Measurements from ENCODE around the gene IFT122.
"Not testable (repeated sequence)": the region's sequence is repeated elsewhere in the genome, so short reads cannot be mapped to it uniquely, and the experiment has no call there.

The IFT122 gene

GRCh38 chr3:129476586-129476985, 36.6 kb downstream of the IFT122 start:
- DNase-seq: no peak

- DNase-seq: not testable (repeated sequence)
Measured at GRCh38 chr3:129481225-129481765, 41.3 kb downstream of the IFT122 start.

- peak; percentile 26 for DNase-seq
Measured at GRCh38 chr3:129481766-129482332, 41.8 kb downstream of the IFT122 start.

GRCh38 chr3:129482721-129483120, 42.7 kb downstream of the IFT122 start:
- DNase-seq: no peak

- no peak for DNase-seq
Measured at GRCh38 chr3:129483870-129484269, 43.8 kb downstream of the IFT122 start.

- not testable (repeated sequence) for DNase-seq
Measured at GRCh38 chr3:129485146-129485545, 45.1 kb downstream of the IFT122 start.

GRCh38 chr3:129485721-129486663, 46.0 kb downstream of the IFT122 start:
- DNase-seq: no peak

- no peak for DNase-seq
Measured at GRCh38 chr3:129486664-129487035, 46.6 kb downstream of the IFT122 start.

GRCh38 chr3:129487183-129487867, 47.3 kb downstream of the IFT122 start:
- no peak for DNase-seq

GRCh38 chr3:129487868-129488335, 47.9 kb downstream of the IFT122 start:
- DNase-seq: not testable (repeated sequence)

- not testable (repeated sequence) for DNase-seq
Measured at GRCh38 chr3:129489258-129489657, 49.2 kb downstream of the IFT122 start.

- peak; percentile 34 for DNase-seq
Measured at GRCh38 chr3:129490273-129490675, 50.2 kb downstream of the IFT122 start.

GRCh38 chr3:129491077-129491476, 51.1 kb downstream of the IFT122 start:
- DNase-seq: not testable (repeated sequence)

GRCh38 chr3:129491794-129492193, 51.8 kb downstream of the IFT122 start:
- DNase-seq: no peak

GRCh38 chr3:129492691-129493090, 52.7 kb downstream of the IFT122 start:
- no peak for DNase-seq

- no peak for DNase-seq
Measured at GRCh38 chr3:129493206-129493605, 53.2 kb downstream of the IFT122 start.

- not testable (repeated sequence) for DNase-seq
Measured at GRCh38 chr3:129494499-129494898, 54.5 kb downstream of the IFT122 start.

GRCh38 chr3:129495006-129495639, 55.1 kb downstream of the IFT122 start:
- not testable (repeated sequence) for DNase-seq

GRCh38 chr3:129497876-129498275, 57.9 kb downstream of the IFT122 start:
- DNase-seq: not testable (repeated sequence)

GRCh38 chr3:129498603-129499488, 58.8 kb downstream of the IFT122 start:
- not testable (repeated sequence) for DNase-seq

- DNase-seq: not testable (repeated sequence)
Measured at GRCh38 chr3:129499604-129500333, 59.7 kb downstream of the IFT122 start.

Measured in T-helper 9 cell (primary cell).